K562 (cell line): ENCODE data around the gene LPAR6.

ENCODE experiments used
- ATF1 ChIP-seq, 2 experiments: fragments of 450-650 bp in 1 of 2; IDR thresholded peaks; 2 replicates each; pipeline ENCODE4 v1.6.1; 2016; ENCODE audit warnings: missing compliant biosample characterization in 1 of 2, missing genetic modification characterization in 1 of 2
- ATF2 ChIP-seq: sonication (generic); formaldehyde crosslinking; IDR thresholded peaks from 2 replicates; pipeline ENCODE4 v1.8.1; 2022; ENCODE audit warnings: missing genetic modification reagents
- GABPB1 ChIP-seq: sonication (generic); formaldehyde crosslinking; IDR thresholded peaks from 2 replicates; pipeline ENCODE4 v1.8.0; 2022; ENCODE audit warnings: mild to moderate bottlenecking, missing genetic modification reagents
- MYNN ChIP-seq, 2 experiments: sonication (generic); formaldehyde crosslinking in 1 of 2; IDR thresholded peaks; 2 replicates each; pipeline versions ENCODE4 v1.5.0 to v1.6.1; 2016 to 2020; ENCODE audit warnings: antibody characterized with exemption in 1 of 2, missing genetic modification reagents in 1 of 2
- POLR2AphosphoS5 ChIP-seq: IDR thresholded peaks from 2 replicates; pipeline ENCODE4 v1.6.1; 2011; ENCODE audit warnings: mild to moderate bottlenecking, low read depth, low read length, moderate library complexity; ENCODE audit not compliant: control insufficient read depth, insufficient read depth
- TF ChIP-seq, protein P1 (sequence below): fragments of 450-650 bp; formaldehyde crosslinking; IDR thresholded peaks from 2 replicates; pipeline ENCODE4 v1.4.0; 2020; ENCODE audit warnings: mild to moderate bottlenecking

- TF ChIP-seq GABPB1 (CRISPR knock-in tag) (no peak), ATF1 (CRISPR knock-in tag; IDR thresholded peaks at IDR 0.05) (no peak), ATF1 (tag; IDR thresholded peaks at IDR 0.05) (no peak), POLR2AphosphoS5 (no peak), ATF2 (CRISPR knock-in tag) (no peak), MYNN (IDR thresholded peaks at IDR 0.05) (no peak), MYNN (CRISPR knock-in tag; IDR thresholded peaks at IDR 0.05) (no peak)
- TF ChIP-seq, protein P1, sequence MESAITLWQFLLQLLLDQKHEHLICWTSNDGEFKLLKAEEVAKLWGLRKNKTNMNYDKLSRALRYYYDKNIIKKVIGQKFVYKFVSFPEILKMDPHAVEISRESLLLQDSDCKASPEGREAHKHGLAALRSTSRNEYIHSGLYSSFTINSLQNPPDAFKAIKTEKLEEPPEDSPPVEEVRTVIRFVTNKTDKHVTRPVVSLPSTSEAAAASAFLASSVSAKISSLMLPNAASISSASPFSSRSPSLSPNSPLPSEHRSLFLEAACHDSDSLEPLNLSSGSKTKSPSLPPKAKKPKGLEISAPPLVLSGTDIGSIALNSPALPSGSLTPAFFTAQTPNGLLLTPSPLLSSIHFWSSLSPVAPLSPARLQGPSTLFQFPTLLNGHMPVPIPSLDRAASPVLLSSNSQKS: no peak
Observed at GRCh38 chr13:48398450-48399095, 14.3 kb downstream of the LPAR6 start.
